ENCODE results near the gene DNAJC10.
A peak's percentile ranks its signal among the peaks of the same experiment; 100 is the strongest.
"Not testable (repeated sequence)": the region's sequence is repeated elsewhere in the genome, so short reads cannot be mapped to it uniquely, and the experiment has no call there.

Gene DNAJC10

DNA sequence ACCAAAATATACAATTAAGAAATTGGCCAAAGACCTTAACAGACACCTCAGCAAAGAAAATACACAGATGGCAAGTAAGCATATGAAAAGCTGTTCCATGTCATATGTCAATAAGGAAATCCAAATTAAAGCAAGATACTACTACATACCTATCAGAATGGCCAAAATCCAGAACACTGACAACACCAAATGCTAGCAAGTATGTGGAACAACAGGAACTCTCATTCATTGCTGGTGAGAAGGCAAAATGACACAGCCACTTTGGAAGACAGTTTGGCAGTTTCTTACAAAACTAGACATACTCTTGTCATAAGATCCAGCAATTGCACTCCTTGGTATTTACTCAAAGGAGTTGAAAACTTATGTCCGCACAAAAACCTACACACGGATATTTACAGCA, 20.3 kb upstream of the DNAJC10 start:
- no peak overlapping the region for H3K4me2 ChIP-seq (ENCODE audit: low read length)
- no peaks in the 10 kb centered on the region for H3K27me3 ChIP-seq (ENCODE audit: control insufficient read depth, insufficient read depth, low read length)
- H3K9ac ChIP-seq (ENCODE audit: low read depth, low read length), result no peak overlapping the region
- no peaks in the 10 kb centered on the region for H3K36me3 ChIP-seq (ENCODE audit: insufficient read depth, low read length)
- no peaks in the 10 kb centered on the region for H3K4me1 ChIP-seq (ENCODE audit: control insufficient read depth, insufficient read depth, low read length)
- no peaks in the 10 kb centered on the region for H3K9me3 ChIP-seq (replicated peaks; ENCODE audit: low read length)
- H3K4me3 ChIP-seq (ENCODE audit: low read length), result no peak overlapping the region

DNA sequence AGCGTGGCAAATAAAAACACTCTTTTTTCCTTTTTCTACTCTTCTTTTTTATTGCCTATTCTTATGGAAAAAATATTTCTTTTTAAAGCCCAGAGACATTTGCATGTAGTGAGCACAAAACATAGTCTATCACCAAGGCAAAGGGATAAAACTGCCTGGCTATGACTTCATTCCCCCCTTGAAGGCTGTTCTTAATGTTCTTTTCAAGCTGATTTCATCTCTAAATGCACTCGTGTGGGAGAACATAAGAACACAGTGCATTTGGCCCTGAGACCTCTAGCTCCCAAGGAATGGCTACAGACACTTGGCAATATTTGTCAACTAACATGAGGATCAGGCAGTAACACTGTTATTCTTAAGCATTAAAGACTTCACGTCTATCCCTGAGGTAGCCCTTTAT, 17.4 kb upstream of the DNAJC10 start:
- H3K4me2 ChIP-seq (ENCODE audit: low read length), result no peak overlapping the region
- no peak overlapping the region for H3K9ac ChIP-seq (ENCODE audit: low read depth, low read length)
- no peaks in the 10 kb centered on the region for H3K4me1 ChIP-seq (ENCODE audit: control insufficient read depth, insufficient read depth, low read length)
- no peaks in the 10 kb centered on the region for H3K36me3 ChIP-seq (ENCODE audit: insufficient read depth, low read length)
- no peaks in the 10 kb centered on the region for H3K9me3 ChIP-seq (replicated peaks; ENCODE audit: low read length)
- no peak overlapping the region for H3K4me3 ChIP-seq (ENCODE audit: low read length)
- H3K27me3 ChIP-seq (ENCODE audit: control insufficient read depth, insufficient read depth, low read length), result no peaks in the 10 kb centered on the region

DNA sequence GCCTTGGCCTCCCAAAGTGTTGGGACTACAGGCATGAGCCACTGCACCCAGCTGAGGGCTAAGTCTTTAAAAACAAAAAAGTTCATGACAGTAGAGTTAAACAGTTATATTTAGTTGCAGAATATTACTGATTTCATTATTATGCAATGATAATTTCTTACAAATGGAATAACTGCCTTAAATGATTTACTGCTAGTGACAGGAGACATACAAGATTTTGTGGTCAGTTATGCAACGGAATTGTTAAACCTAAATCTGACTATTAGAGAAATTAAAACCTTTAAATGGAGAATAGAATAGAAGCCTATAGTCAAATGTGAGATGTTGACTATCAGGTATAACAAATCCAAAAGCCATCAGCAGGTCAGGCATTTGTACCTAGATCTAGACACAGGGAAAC, 10.3 kb upstream of the DNAJC10 start:
- H3K4me3 ChIP-seq (ENCODE audit: low read length), result no peak overlapping the region
- H3K4me1 ChIP-seq (ENCODE audit: control insufficient read depth, insufficient read depth, low read length), result no peaks in the 10 kb centered on the region
- H3K27me3 ChIP-seq (ENCODE audit: control insufficient read depth, insufficient read depth, low read length), result no peaks in the 10 kb centered on the region
- H3K9ac ChIP-seq (ENCODE audit: low read depth, low read length), result no peak overlapping the region
- H3K9me3 ChIP-seq (replicated peaks; ENCODE audit: low read length), result no peaks in the 10 kb centered on the region
- no peaks in the 10 kb centered on the region for H3K36me3 ChIP-seq (ENCODE audit: insufficient read depth, low read length)
- H3K4me2 ChIP-seq (ENCODE audit: low read length), result no peak overlapping the region

DNA sequence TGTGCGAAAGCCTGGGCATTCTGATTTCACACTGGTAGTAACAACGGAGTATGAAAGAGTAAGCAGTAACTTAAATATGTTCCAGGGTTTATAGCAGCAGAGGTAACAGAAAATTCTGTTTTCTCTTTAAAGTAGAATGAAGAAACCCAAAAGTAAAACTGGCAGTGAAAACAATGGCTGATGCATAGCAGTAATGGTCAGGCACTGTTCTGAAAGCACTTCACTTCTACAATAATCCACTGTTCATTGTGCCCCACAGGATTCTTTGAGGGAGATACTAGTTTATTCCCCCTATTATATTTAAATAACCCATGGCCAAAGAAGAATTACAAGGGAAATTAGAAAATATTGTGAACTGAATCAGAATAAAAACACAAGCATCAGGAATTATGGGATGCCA, 9.3 kb upstream of the DNAJC10 start:
- Histone ChIP-seq H3K27me3 (ENCODE audit: control insufficient read depth, insufficient read depth, low read length) (no peaks in the 10 kb centered on the region), H3K4me2 (ENCODE audit: low read length) (no peak overlapping the region), H3K36me3 (ENCODE audit: insufficient read depth, low read length) (no peaks in the 10 kb centered on the region), H3K9me3 (replicated peaks; ENCODE audit: low read length) (no peaks in the 10 kb centered on the region), H3K9ac (ENCODE audit: low read depth, low read length) (no peak overlapping the region), H3K4me3 (ENCODE audit: low read length) (no peak overlapping the region), H3K4me1 (ENCODE audit: control insufficient read depth, insufficient read depth, low read length) (no peaks in the 10 kb centered on the region)

DNA sequence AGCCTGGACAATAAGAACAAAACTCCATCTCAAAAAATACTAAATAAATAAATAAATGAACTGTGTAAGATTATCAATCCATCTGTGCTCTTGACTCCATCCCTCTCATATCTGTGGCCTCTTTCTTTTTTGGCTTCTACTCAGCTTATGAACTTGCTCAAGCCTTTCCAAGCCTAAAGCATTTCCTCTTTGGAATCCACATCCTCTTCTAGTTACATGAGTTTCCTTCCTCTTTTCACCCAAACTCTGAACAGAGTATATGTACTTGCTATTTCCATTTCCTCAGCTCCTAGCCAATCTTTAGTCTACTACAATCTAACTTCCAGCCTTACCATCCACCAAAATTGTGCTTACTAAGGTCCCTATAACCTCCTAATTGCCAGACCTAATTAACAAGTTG, 2.5 kb upstream of the DNAJC10 start:
- no peak overlapping the region for H3K9ac ChIP-seq (ENCODE audit: low read depth, low read length)

DNA sequence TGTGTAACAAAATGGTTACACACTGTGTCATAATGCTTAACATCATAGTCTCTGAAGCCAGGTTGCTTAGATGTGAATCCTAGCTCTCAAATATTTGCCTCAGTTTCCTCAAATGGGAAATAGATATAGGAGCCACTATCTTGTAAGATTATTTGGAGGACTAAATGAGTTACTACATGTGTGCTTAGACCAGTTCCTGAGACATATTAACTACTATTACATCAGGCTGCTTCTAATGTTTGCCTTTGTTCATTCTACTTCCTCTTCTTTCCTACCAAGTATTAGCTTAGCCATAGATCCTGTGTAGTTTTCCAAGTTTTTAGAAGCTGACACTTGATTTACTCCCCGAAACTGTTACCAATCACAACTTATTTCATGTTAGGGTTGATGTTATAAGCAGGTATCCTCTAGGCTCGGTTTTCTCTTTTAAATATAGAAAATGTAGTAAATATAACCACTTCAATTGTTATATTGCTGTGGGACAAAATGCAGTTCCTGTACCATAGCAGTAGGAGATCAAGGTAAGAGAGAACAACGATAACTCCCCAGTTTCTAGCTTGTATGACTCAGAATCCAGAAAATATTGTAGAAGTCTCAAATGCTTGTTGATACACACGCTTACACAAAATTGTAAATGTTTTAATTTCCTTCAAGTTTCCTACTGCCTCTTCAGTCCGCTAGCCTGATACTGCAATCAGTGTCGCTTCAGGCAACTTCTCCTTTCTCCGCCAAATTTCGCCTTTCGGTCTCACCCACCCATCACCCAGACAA, 751 bp upstream of the DNAJC10 start:
- peaks cover 15% of the 10 kb centered on the region for H3K4me1 ChIP-seq (ENCODE audit: control insufficient read depth, insufficient read depth, low read length)
- H3K4me2 ChIP-seq (ENCODE audit: low read length), result peak overlapping the region; percentile 89
- H3K9me3 ChIP-seq (replicated peaks; ENCODE audit: low read length), result no peaks in the 10 kb centered on the region
- H3K4me3 ChIP-seq (ENCODE audit: low read length), result peak overlapping the region; percentile 95
- peak overlapping the region; percentile 92 for H3K9ac ChIP-seq (ENCODE audit: low read depth, low read length)
- peaks cover 2% of the 10 kb centered on the region for H3K36me3 ChIP-seq (ENCODE audit: insufficient read depth, low read length)
- H3K27me3 ChIP-seq (ENCODE audit: control insufficient read depth, insufficient read depth, low read length), result no peaks in the 10 kb centered on the region

More for the DNA sequence above, 2.5 kb upstream of the DNAJC10 start:
- Histone ChIP-seq H3K27me3 (ENCODE audit: control insufficient read depth, insufficient read depth, low read length) (no peaks in the 10 kb centered on the region), H3K4me2 (ENCODE audit: low read length) (no peak overlapping the region), H3K4me3 (ENCODE audit: low read length) (no peak overlapping the region), H3K4me1 (ENCODE audit: control insufficient read depth, insufficient read depth, low read length) (peaks cover 15% of the 10 kb centered on the region), H3K36me3 (ENCODE audit: insufficient read depth, low read length) (no peaks in the 10 kb centered on the region), H3K9me3 (replicated peaks; ENCODE audit: low read length) (no peaks in the 10 kb centered on the region)

DNA sequence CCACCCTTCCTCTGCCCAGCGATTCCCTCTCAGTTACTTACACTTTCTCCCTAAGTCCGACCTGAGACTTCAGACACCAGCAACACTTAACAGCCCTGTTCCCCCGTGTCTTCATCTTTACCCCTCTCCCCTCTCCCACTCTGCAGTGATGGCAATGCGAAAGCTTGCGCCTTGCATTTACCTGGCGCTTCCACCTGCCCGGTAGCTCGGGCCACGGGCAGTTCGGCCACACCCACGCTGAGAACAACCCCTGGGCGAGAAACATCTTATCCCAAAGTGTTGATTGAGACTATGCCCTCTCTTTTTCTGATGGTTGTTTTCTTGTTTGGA, 558 bp downstream of the DNAJC10 start:
- Histone ChIP-seq H3K4me1 (ENCODE audit: control insufficient read depth, insufficient read depth, low read length) (peaks cover 15% of the 10 kb centered on the region), H3K4me3 (ENCODE audit: low read length) (peak overlapping the region; percentile 95)

DNA sequence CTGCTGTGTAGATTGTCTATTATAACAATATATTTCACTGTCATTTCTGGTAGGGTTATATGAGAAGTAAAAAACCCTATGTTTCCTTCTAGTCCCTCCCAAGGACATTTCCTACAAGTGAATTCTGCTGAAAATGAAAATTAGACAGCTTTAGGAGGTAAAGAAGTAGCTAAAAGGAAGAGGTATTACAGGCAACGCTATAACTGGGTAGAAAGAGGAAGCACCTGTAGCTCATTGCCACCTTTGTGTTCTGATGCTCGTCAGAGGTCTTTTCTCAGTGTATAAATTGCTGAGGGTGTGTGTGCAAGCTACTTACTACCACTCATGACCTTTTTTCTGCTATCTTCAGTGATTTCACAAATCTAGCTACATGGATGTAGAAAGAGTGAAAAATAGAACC, 1.4 kb downstream of the DNAJC10 start:
- Histone ChIP-seq H3K4me1 (ENCODE audit: control insufficient read depth, insufficient read depth, low read length) (peaks cover 15% of the 10 kb centered on the region), H3K9me3 (replicated peaks; ENCODE audit: low read length) (no peaks in the 10 kb centered on the region), H3K36me3 (ENCODE audit: insufficient read depth, low read length) (peaks cover 17% of the 10 kb centered on the region), H3K4me3 (ENCODE audit: low read length) (peak overlapping the region; percentile 95), H3K9ac (ENCODE audit: low read depth, low read length) (peak overlapping the region; percentile 92), H3K4me2 (ENCODE audit: low read length) (peak overlapping the region; percentile 89), H3K27me3 (ENCODE audit: control insufficient read depth, insufficient read depth, low read length) (no peaks in the 10 kb centered on the region)

More for the DNA sequence above, 558 bp downstream of the DNAJC10 start:
- Histone ChIP-seq H3K9me3 (replicated peaks; ENCODE audit: low read length) (no peaks in the 10 kb centered on the region), H3K9ac (ENCODE audit: low read depth, low read length) (peak overlapping the region; percentile 92), H3K27me3 (ENCODE audit: control insufficient read depth, insufficient read depth, low read length) (no peaks in the 10 kb centered on the region), H3K36me3 (ENCODE audit: insufficient read depth, low read length) (peaks cover 16% of the 10 kb centered on the region), H3K4me2 (ENCODE audit: low read length) (peak overlapping the region; percentile 89)

DNA sequence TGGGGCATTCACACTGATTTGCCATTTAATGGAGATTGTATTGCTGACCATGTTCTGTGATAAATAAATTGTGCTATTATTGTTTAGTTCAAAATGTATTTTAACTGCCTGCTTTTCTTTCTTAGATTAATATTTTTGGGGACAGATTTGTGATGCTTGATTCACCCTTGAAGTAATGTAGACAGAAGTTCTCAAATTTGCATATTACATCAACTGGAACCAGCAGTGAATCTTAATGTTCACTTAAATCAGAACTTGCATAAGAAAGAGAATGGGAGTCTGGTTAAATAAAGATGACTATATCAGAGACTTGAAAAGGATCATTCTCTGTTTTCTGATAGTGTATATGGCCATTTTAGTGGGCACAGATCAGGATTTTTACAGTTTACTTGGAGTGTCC, 1.8 kb downstream of the DNAJC10 start:
- H3K4me2 ChIP-seq (ENCODE audit: low read length), result peak overlapping the region; percentile 89
- no peak overlapping the region for H3K4me3 ChIP-seq (ENCODE audit: low read length)
- H3K36me3 ChIP-seq (ENCODE audit: insufficient read depth, low read length), result peaks cover 18% of the 10 kb centered on the region
- H3K4me1 ChIP-seq (ENCODE audit: control insufficient read depth, insufficient read depth, low read length), result peaks cover 15% of the 10 kb centered on the region
- no peaks in the 10 kb centered on the region for H3K27me3 ChIP-seq (ENCODE audit: control insufficient read depth, insufficient read depth, low read length)
- no peaks in the 10 kb centered on the region for H3K9me3 ChIP-seq (replicated peaks; ENCODE audit: low read length)
- no peak overlapping the region for H3K9ac ChIP-seq (ENCODE audit: low read depth, low read length)

DNA sequence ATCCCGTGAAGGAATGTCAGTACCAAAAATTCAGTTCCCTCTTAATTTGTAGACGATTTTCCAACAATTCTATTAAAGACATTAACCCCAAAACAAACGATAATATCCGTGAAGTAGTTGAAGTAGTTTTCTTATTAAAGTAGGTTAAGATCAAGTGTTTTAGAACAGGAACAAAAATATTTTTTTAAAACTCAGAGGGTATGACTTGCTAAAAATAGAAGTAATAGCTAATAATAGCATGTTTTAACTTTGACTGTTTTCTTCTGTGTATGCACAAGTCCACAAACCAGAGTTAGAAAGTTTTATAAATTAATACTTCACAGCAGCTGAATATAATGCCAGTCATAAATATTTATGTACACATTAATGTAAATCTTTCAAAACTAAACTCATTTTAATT, 2.4 kb downstream of the DNAJC10 start:
- no peak overlapping the region for H3K4me3 ChIP-seq (ENCODE audit: low read length)
- H3K27me3 ChIP-seq (ENCODE audit: control insufficient read depth, insufficient read depth, low read length), result no peaks in the 10 kb centered on the region
- H3K4me2 ChIP-seq (ENCODE audit: low read length), result no peak overlapping the region
- H3K36me3 ChIP-seq (ENCODE audit: insufficient read depth, low read length), result peaks cover 22% of the 10 kb centered on the region
- peaks cover 15% of the 10 kb centered on the region for H3K4me1 ChIP-seq (ENCODE audit: control insufficient read depth, insufficient read depth, low read length)
- no peaks in the 10 kb centered on the region for H3K9me3 ChIP-seq (replicated peaks; ENCODE audit: low read length)
- H3K9ac ChIP-seq (ENCODE audit: low read depth, low read length), result no peak overlapping the region

DNA sequence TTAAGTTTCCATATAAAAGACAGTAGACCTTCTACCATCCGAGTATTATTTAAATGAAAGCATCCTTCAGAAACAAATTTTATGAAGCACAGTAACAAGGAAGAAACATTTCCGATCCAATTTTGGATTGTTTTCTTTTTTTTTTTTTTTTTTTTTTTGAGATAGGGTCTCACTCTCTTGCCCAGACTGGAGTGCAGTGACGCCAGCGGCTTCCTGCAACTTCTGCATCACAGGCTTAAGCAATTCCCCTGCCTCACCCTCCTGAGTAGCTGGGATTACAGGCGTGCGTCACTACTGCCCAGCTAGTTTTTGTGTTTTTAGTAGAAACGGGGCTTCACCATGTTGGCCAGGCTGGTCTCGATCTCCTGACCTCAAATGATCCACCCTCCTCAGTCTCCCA, 3.1 kb downstream of the DNAJC10 start:
- H3K9me3 ChIP-seq (replicated peaks; ENCODE audit: low read length); H3K9ac ChIP-seq (ENCODE audit: low read depth, low read length); H3K4me3 ChIP-seq (ENCODE audit: low read length); H3K4me2 ChIP-seq (ENCODE audit: low read length); H3K27me3 ChIP-seq (ENCODE audit: control insufficient read depth, insufficient read depth, low read length): not testable (repeated sequence)
- H3K4me1 ChIP-seq (ENCODE audit: control insufficient read depth, insufficient read depth, low read length), result peaks cover 15% of the 10 kb centered on the region
- peaks cover 25% of the 10 kb centered on the region for H3K36me3 ChIP-seq (ENCODE audit: insufficient read depth, low read length)

DNA sequence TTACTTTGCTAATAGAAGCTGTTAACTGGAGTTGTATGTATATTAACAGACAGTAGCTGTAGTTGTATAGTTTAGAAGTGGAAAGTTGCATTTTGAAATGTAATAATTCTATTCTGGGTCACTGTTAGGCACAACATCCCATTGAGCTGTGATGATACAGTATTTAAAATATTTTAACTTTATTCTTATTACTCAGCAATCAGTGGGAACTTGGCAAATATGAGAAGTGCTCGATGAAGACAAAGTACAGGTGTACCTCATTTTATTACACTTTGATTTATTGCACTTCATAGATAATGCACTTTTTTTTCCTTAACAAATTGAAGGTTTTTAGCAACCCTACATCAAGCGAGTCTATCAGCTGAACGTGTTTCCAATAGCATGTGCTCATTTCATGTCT, 8.6 kb downstream of the DNAJC10 start:
- Histone ChIP-seq H3K9me3 (replicated peaks; ENCODE audit: low read length) (no peaks in the 10 kb centered on the region), H3K27me3 (ENCODE audit: control insufficient read depth, insufficient read depth, low read length) (no peaks in the 10 kb centered on the region), H3K36me3 (ENCODE audit: insufficient read depth, low read length) (peaks cover 54% of the 10 kb centered on the region)

More for the DNA sequence above, 8.6 kb downstream of the DNAJC10 start:
- no peak overlapping the region for H3K9ac ChIP-seq (ENCODE audit: low read depth, low read length)
- H3K4me3 ChIP-seq (ENCODE audit: low read length), result no peak overlapping the region
- no peaks in the 10 kb centered on the region for H3K4me1 ChIP-seq (ENCODE audit: control insufficient read depth, insufficient read depth, low read length)
- no peak overlapping the region for H3K4me2 ChIP-seq (ENCODE audit: low read length)

All from skeletal muscle satellite cell (primary cell).